Skeletal muscle tissue (tissue), 4 donors: ENCODE results near the gene ADGRL4. TPM values are rescaled to one million over a fixed set of nuclear protein-coding genes. Genes with fewer than 3 reads are reported as not detected.

ENCODE experiments used
- H3K27ac ChIP-seq: one replicate; pipeline ENCODE4 v1.7.0; 2013; ENCODE audit warnings: mild to moderate bottlenecking, low read depth, low read length, inconsistent platforms
- H3K27me3 ChIP-seq, 3 donors: one replicate each; pipeline ENCODE4 v1.7.0; 2013; ENCODE audit warnings: low read length in 3 of 3; ENCODE audit not compliant: control insufficient read depth in 3 of 3, insufficient read depth in 3 of 3
- H3K36me3 ChIP-seq, 3 donors: one replicate each; pipeline ENCODE4 v1.7.0; 2013; ENCODE audit warnings: low read length in 3 of 3; ENCODE audit not compliant: control insufficient read depth in 3 of 3, insufficient read depth in 3 of 3
- H3K4me1 ChIP-seq, 3 donors: one replicate each; pipeline ENCODE4 v1.7.0; 2013; ENCODE audit warnings: low read length in 3 of 3, mild to moderate bottlenecking in 3 of 3; ENCODE audit not compliant: control insufficient read depth in 3 of 3, insufficient read depth in 3 of 3
- H3K4me3 ChIP-seq, 3 donors: one replicate each; pipeline ENCODE4 v1.7.0; 2013; ENCODE audit warnings: low read length in 3 of 3
- H3K9ac ChIP-seq, 3 donors: one replicate each; pipeline ENCODE4 v1.7.0; 2013; ENCODE audit warnings: low read length in 3 of 3, mild to moderate bottlenecking in 3 of 3, moderate library complexity in 2 of 3, low read depth in 1 of 3
- H3K9me3 ChIP-seq, 3 donors: one replicate each; pipeline ENCODE4 v1.7.0; 2013; ENCODE audit warnings: low read length in 3 of 3; ENCODE audit not compliant: control insufficient read depth in 3 of 3
- total RNA-seq: library from RNA; depleted of rRNA; stranded (reverse); fragments of >200 nt; gene quantifications from one replicate; pipeline ENCODE4 v1.2.3, GENCODE V29; 2014
- donor health status: Osteomylitis.

Gene ADGRL4
- total RNA-seq = 15.7 TPM

DNA sequence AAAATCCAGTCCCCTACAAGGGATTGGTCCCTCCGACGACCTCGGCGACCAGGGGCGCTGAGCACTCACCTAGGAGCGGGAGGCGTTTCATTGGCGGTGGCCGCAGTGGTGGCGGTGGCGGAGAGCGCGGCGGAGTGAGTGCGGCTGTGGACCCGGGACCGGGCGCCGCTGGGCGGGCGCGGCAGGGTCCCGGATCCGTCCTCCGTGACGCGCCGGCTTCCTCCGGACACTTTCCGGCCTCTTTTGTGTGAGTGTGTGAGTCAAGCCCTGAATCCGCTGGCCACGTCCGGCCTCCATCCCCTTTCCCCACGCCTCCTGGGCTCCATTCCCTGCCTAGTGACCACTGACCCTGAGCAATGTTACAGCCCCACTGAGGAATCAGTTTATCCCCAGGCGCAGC is at the start of gene ADGRL4:
TSS of gene ADGRL4 (minus strand) at position 167 of the 400 bp plus-strand sequence. CDS start at position 91, 76 bp downstream.
- Histone ChIP-seq H3K4me3 (peak within 1 kb of the TSS; percentile 27 to 57 (median 45)), H3K9ac (peak within 1 kb of the TSS in 2 of 3 donors; percentile 63 to 65), H3K9me3 (no peaks in the 10 kb centered on the region), H3K27me3 (peaks cover 0 to 6% (median 2%) of the 10 kb centered on the region in 3 donors), H3K27ac (peak within 1 kb of the TSS; percentile 72), H3K36me3 (no peaks in the 10 kb centered on the region), H3K4me1 (no peaks in the 10 kb centered on the region)

DNA sequence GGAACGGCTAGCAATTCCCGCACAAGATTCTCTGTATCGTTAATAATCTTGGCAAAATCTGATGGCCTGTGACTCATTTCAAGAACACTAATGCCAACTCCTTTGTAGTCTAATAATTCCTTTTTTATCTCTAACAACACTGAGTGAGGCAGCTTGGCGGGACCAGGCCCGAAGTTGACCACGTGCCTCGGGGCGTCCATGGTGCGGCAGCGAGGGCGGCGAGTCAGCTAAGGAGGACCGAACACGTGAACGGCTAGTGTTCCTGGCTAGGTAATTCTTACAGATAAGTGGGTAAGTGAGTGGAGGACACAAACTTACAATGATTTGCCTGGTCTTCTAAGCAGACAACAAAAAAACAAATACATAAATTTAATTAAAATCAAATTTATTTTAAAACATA is 49.3 kb upstream of the ADGRL4 start:
- Histone ChIP-seq H3K4me1 (no peaks in the 10 kb centered on the region), H3K27ac (no peak overlapping the region), H3K4me3 (no peak overlapping the region), H3K9me3 (peaks cover 0 to 6% (median 0%) of the 10 kb centered on the region in 3 donors), H3K36me3 (no peaks in the 10 kb centered on the region), H3K9ac (no peak overlapping the region), H3K27me3 (no peaks in the 10 kb centered on the region)

DNA sequence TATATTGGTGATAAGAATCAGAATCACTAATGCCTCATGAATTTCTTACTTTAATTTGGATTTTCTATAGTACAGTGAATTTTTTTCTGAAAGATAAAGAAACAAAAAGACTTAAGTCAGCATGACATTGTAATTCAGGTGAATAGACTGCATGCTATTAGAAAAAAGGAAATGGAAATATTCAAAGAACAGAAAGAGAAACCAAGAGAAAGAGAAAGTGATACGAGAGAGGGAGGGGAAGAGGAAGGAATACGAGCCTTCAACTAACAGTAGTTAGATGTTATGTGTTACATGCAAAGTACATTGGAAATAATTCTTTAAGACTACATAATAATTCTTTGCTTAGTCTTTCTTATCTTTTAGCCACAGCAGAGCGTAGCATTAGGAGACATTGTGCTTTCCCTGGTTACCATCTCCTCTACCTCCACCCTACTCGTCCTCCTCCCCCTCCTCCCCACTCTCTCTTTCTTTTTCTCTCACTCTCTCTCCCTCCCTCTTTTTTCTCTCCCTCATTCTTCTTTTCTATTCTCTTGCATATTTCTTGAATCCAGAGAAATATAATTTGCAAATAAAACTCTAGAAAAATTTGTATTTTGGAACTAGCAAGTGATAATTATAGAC is 46.4 kb upstream of the ADGRL4 start:
- H3K4me1 ChIP-seq = no peaks in the 10 kb centered on the region
- H3K27ac ChIP-seq = no peak overlapping the region
- no peak overlapping the region for H3K9ac ChIP-seq
- no peaks in the 10 kb centered on the region for H3K9me3 ChIP-seq
- no peaks in the 10 kb centered on the region for H3K27me3 ChIP-seq
- H3K36me3 ChIP-seq = no peaks in the 10 kb centered on the region
- peak overlapping the region in 2 of 3 donors; percentile 47 to 61 for H3K4me3 ChIP-seq

DNA sequence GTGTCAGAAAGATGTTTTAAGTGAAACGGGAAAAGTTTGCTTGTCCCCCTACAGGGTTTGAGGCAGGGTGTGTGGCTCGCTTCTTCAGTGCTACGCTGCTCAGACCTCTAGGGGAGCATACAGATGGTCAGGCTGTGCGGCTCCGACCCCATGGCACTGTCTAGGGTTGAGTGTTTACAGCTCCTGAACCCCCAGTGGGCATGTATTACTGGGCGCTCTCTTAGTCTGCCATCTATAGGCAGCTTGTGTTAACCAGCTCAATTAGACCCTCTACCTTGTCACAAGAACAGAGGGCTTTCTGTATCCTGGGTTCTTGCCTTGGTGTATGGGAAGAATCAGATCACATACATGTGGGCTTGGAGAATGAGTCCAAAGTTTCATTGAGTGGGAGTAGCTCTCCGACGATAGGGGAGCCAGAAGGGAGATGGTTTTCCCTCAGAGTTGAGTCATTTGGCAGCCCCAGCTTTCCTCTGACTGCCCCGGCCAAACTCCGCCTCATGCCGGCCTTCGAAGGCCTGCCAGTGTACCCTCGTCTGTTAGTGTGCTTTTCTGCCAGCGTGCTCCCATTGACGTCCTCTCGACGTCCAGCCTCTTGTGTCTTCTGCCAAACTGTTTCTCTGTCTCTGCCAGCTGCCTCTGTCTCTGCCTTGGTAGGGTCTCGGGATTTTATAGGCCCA is 38.6 kb upstream of the ADGRL4 start:
- Histone ChIP-seq H3K36me3 (no peaks in the 10 kb centered on the region), H3K9me3 (no peaks in the 10 kb centered on the region), H3K4me3 (no peak overlapping the region), H3K9ac (no peak overlapping the region), H3K27me3 (no peaks in the 10 kb centered on the region), H3K4me1 (no peaks in the 10 kb centered on the region), H3K27ac (no peak overlapping the region)

DNA sequence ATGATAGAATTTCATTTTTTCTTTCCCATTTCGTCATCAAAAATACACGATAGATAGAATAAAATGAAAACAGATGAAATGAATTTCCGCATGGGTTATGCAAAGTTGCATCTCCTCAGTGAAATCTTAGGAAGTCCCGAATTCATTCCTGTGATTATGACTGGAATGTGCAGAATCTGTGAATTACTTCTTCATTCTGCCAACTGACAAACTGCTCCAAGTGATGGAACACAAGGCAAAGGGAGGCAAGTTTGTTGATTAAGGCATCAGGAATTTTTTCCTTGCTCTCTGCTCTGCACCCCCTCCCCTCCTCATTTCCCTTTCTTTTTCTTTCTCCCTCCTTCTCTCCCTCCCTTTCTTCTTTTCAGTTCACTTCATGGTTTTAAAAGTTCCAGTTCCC is 37.0 kb upstream of the ADGRL4 start:
- Histone ChIP-seq H3K27ac (no peak overlapping the region), H3K36me3 (no peaks in the 10 kb centered on the region), H3K4me3 (no peak overlapping the region), H3K9me3 (no peaks in the 10 kb centered on the region), H3K4me1 (no peaks in the 10 kb centered on the region), H3K27me3 (no peaks in the 10 kb centered on the region), H3K9ac (no peak overlapping the region)

DNA sequence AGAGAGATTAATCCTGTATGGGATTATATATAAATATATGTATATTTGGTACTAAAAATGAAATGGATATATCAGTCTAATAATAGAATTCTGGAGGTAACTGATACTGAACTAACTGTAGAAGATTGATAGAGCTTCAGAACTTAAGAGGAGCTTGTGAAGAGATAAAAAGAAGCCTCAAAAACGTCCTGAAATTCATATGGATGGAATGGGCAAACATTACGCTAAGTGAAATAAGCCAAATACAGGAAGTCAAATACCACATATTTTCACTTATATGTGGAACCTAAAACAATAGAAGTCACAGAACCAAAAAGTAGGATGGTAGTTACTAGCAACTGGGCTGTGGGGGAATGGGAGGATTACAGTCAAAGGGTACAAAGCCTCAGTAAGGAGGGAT is 36.0 kb upstream of the ADGRL4 start:
- Histone ChIP-seq H3K36me3 (no peaks in the 10 kb centered on the region), H3K9me3 (peaks cover 0 to under 1% (median 0%) of the 10 kb centered on the region in 3 donors), H3K27ac (no peak overlapping the region), H3K27me3 (no peaks in the 10 kb centered on the region), H3K4me1 (no peaks in the 10 kb centered on the region), H3K9ac (no peak overlapping the region), H3K4me3 (no peak overlapping the region)

DNA sequence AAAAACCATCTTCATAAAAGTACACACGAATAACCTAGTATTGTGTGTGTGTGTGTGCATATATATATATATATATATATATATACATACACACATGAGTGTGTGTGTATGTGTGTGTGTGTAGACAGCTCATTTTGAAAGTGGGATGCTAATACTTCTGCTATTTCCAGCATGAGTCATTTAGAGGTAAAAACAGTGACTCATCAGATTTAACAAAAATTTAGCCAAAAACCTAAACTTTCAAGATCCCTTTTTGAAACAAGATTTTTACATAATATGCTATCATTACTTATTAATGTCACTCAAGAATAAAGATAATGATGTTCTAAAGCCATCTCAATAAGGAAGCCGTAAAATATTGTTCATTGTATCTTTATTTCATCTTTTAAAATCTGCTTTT is 35.6 kb upstream of the ADGRL4 start:
- Histone ChIP-seq H3K27me3 (no peaks in the 10 kb centered on the region), H3K36me3 (no peaks in the 10 kb centered on the region), H3K27ac (no peak overlapping the region), H3K9me3 (peaks cover 0 to 3% (median 0%) of the 10 kb centered on the region in 3 donors), H3K4me1 (no peaks in the 10 kb centered on the region), H3K9ac (no peak overlapping the region), H3K4me3 (no peak overlapping the region)

DNA sequence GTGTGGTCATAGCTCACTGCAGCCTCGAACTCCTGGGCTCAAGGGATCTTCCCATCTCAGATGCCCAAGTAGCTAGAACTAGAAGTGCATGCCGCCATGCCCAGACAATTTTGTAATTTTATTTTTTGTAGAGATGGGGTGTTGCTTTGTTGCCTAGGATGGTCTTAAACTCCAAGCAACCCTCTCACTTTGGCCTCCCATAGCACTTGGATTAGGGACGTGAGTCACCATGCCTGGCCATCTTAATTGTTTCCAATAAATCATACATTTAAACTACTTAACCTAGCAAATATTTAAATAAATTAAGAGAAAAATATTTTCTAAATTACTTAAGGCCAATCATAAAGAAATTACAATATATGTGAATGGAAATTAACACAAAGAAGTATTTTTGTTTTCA is 35.1 kb upstream of the ADGRL4 start:
- H3K27ac ChIP-seq = no peak overlapping the region
- H3K9me3 ChIP-seq = peaks cover 0 to 3% (median 0%) of the 10 kb centered on the region in 3 donors
- H3K4me3 ChIP-seq = no peak overlapping the region
- no peaks in the 10 kb centered on the region for H3K36me3 ChIP-seq
- no peaks in the 10 kb centered on the region for H3K27me3 ChIP-seq
- no peak overlapping the region for H3K9ac ChIP-seq
- H3K4me1 ChIP-seq = no peaks in the 10 kb centered on the region

DNA sequence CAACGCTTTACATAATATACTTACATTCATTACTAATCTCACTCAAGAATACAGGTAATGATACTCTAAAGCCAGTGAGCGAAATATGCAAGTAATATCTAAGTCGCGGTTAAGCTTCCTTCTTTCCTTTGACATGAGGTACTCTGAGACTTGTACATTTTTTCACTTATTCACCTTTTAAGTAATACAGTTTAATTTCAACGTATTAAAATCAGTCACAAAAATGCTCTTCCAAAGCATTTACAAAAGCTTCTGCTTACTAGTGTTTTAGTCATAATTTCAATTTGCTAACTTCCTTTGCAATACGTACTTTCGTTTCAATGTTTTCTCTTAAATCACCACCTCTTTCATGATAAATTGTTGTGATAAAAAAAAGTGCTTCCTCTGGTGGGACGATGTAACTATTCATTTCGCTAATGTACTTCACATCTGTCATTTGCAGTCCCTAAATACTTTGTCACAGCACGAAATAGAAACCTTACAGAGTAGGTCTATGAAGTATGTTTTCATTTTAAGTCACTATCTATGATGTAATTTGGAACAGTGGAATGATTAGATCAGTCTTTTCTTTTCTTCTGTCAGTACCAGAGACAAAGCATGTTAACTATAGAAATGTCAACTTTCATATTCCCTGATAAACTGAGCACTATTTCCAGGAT is 34.0 kb upstream of the ADGRL4 start:
- Histone ChIP-seq H3K9me3 (peaks cover 0 to 3% (median 0%) of the 10 kb centered on the region in 3 donors), H3K9ac (no peak overlapping the region), H3K36me3 (no peaks in the 10 kb centered on the region), H3K27ac (no peak overlapping the region), H3K27me3 (no peaks in the 10 kb centered on the region), H3K4me1 (no peaks in the 10 kb centered on the region), H3K4me3 (peak overlapping the region in 1 of 3 donors; percentile 70)

DNA sequence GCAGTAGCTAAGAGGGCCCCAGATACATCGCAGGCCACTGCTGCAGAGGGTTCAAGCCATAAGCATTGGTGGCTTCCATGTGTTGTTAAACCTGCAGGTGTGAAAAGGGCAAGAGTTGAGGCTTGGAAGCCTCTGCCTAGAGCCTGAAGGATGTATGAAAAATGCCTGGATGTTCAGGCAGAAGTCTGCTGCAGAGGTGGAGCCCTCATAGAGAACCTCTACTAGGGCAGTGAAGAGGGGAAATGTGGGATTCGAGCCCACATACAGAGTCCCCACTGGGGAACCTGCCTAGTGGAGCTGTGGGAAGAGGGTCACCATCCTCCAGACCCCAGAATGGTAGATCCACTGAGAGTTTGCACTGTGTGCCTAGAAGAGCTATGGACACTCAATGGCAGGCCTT is 30.6 kb upstream of the ADGRL4 start:
- Histone ChIP-seq H3K9me3 (peaks cover 0 to 3% (median 0%) of the 10 kb centered on the region in 3 donors), H3K27ac (no peak overlapping the region), H3K9ac (no peak overlapping the region), H3K36me3 (no peaks in the 10 kb centered on the region), H3K4me3 (no peak overlapping the region), H3K27me3 (no peaks in the 10 kb centered on the region), H3K4me1 (no peaks in the 10 kb centered on the region)
